Inferior parietal cortex (tissue), 1 donor: ENCODE data around the gene ZMIZ2.
"Not testable (repeated sequence)": the region's sequence is repeated elsewhere in the genome, so short reads cannot be mapped to it uniquely, and the experiment has no call there.

Experiments used
- DNase-seq: peaks from one replicate; pipeline ENCODE4 v3.0.0-alpha.2; 2016; ENCODE audit errors: extremely low spot score

The ZMIZ2 gene

GRCh38 chr7:44798649-44799305, 50.1 kb downstream of the ZMIZ2 start:
- DNase-seq, result no peak

GRCh38 chr7:44799939-44800338, 51.3 kb downstream of the ZMIZ2 start:
- no peak for DNase-seq

- no peak for DNase-seq
These were observed 53.2 kb downstream of the ZMIZ2 start for GRCh38 chr7:44801890-44802289.

DNA sequence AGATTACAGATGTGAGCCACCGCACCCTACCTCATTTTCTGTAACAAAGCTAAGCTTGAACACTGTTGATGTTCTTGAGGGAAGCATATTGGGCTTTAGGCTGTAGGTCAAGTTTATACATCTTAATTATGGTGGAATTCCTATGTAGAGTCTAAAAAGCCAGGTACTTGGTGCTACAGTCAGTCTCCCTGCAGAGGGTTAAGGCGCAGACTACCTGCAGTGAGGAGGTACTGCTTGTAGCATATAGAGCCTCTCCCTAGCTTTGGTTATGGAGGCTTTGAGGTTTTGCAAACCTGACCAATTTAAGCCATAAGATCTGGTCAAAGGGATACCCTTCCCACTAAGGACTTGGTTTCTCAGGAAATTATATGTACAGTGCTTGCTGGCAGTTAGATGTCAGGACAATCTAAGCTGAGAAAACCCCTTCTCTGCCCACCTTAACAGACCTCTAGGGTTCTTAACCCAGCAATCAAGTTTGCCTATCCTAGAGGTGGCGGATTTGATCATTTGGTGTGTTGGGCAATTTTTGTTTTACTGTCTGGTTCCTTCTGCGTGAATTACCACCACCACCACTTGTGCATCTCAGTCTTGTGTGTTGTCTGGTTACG, 53.9 kb downstream of the ZMIZ2 start:
- no peak for DNase-seq

GRCh38 chr7:44803828-44804519, 55.3 kb downstream of the ZMIZ2 start:
- not testable (repeated sequence) for DNase-seq

DNA sequence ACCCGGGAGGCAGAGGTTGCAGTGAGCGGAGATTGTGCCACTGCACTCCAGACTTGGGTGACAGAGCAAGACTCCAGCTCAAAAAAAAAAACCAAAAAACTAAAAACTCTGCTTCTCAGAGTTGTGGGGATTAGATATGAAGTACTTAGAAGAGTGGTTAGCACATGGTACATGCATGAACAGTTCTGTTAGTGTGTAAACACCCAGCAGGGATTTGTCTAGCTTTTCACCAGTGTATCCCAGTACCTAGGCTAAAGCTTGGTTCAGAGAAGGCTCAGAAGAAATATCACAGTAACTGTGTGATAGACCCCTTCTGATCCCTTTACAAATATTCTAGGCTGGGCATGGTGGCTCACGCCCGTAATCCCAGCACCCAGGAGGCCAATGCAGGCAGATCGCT, 57.3 kb downstream of the ZMIZ2 start:
- no peak for DNase-seq

DNA sequence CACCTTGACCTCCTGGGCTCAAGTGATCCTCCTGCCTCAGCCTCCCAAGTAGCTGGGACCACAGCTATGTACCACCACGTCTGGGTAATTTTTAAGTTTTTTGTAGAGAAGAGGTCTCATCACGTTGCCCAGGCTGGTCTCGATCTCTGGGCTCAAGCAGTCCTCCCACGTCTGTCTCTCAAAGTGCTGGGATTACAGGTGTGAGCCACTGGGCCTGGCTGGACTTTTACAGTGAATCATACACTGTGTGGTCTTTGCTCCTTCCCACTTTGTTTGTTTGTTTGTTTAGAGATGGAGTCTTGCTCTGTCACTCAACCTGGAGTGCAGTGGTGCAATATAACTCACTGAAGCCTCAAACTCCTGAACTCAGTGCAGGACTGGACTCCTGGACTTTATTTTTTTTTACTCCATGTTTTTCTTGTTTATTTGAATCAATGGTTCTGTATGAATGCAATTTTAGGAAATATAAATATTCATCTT, 60.3 kb downstream of the ZMIZ2 start:
- no peak for DNase-seq

- no peak for DNase-seq
These were observed 62.4 kb downstream of the ZMIZ2 start for GRCh38 chr7:44811093-44811492.

- no peak for DNase-seq
These were observed 62.9 kb downstream of the ZMIZ2 start for GRCh38 chr7:44811571-44811970.

GRCh38 chr7:44814919-44815318, 66.3 kb downstream of the ZMIZ2 start:
- DNase-seq, result no peak

DNA sequence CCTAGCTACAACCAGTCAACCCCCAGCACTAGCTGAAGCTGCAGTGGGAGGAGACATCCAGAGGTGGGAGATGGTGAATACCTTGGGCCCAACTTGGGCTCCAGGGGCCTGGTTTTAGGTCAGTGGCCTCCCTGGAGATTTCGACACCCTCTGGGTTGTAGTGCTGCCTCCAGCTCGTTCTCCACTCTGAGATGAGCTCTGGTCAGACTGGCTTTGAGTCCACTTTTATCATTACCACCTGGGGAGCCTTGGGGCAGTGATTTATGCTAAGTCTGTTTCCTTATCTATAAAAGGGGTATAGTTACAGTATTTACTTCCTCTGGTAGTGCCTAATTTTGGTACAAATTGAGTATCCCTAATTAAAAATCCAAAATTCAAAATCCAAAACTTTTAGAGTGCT, 70.6 kb downstream of the ZMIZ2 start:
- no peak for DNase-seq
